CD4-positive, alpha-beta T cell treated with Interleukin-2 at 100 ng/mL for 4 hours (primary cell): Measurements from ENCODE around the gene UROC1.
"Not testable (repeated sequence)": the region's sequence is repeated elsewhere in the genome, so short reads cannot be mapped to it uniquely, and the experiment has no call there.

Experiments
- DNase-seq: peaks from one replicate; pipeline ENCODE4 v3.0.0-alpha.2; 2020; ENCODE audit warnings: low spot score

The UROC1 gene

GRCh38 chr3:126546549-126547239, 29.1 kb upstream of the UROC1 start:
- no peak for DNase-seq

GRCh38 chr3:126546013-126546412, 28.4 kb upstream of the UROC1 start:
- no peak for DNase-seq

GRCh38 chr3:126545544-126545943, 28.0 kb upstream of the UROC1 start:
- DNase-seq: no peak

- DNase-seq: no peak
Measured at GRCh38 chr3:126544596-126545281, 27.2 kb upstream of the UROC1 start.

GRCh38 chr3:126543457-126544061, 26.0 kb upstream of the UROC1 start:
- no peak for DNase-seq

- DNase-seq: no peak
Measured at GRCh38 chr3:126542340-126543241, 25.0 kb upstream of the UROC1 start.

GRCh38 chr3:126541628-126542339, 24.2 kb upstream of the UROC1 start:
- no peak for DNase-seq

GRCh38 chr3:126540951-126541627, 23.5 kb upstream of the UROC1 start:
- no peak for DNase-seq

- DNase-seq: no peak
Measured at GRCh38 chr3:126540342-126540849, 22.8 kb upstream of the UROC1 start.

- DNase-seq: no peak
Measured at GRCh38 chr3:126539558-126540250, 22.1 kb upstream of the UROC1 start.

GRCh38 chr3:126538966-126539365, 21.4 kb upstream of the UROC1 start:
- DNase-seq: no peak

- DNase-seq: no peak
Measured at GRCh38 chr3:126538316-126538715, 20.7 kb upstream of the UROC1 start.

GRCh38 chr3:126537730-126538281, 20.2 kb upstream of the UROC1 start:
- no peak for DNase-seq

- DNase-seq: no peak
Measured at GRCh38 chr3:126537116-126537729, 19.6 kb upstream of the UROC1 start.

- no peak for DNase-seq
Measured at GRCh38 chr3:126536126-126536525, 18.6 kb upstream of the UROC1 start.

- DNase-seq: no peak
Measured at GRCh38 chr3:126535636-126536035, 18.1 kb upstream of the UROC1 start.

- DNase-seq: not testable (repeated sequence)
Measured at GRCh38 chr3:126534716-126535115, 17.1 kb upstream of the UROC1 start.

GRCh38 chr3:126533506-126533905, 15.9 kb upstream of the UROC1 start:
- no peak for DNase-seq

GRCh38 chr3:126531051-126531330, 13.4 kb upstream of the UROC1 start:
- DNase-seq: no peak
